ENCODE measurements around the gene SETD5. TPM values are rescaled to one million over a fixed set of nuclear protein-coding genes. Genes with fewer than 3 reads are reported as not detected.
A peak's percentile ranks its signal among the peaks of the same experiment; 100 is the strongest.

Gene SETD5
- total and polyA plus RNA-seq, 2 of the 8 experiments (the other 6 are each of a cell fraction or from before 2014, with no cell fraction given) = 108 to 234 TPM

- TF ChIP-seq POU5F1 (IDR thresholded peaks at IDR 0.05; ENCODE audit: low read depth, low read length) = no peak
- 0 out of 2 replicates have a peak, but pooled peaks have one; percentile 25 for TF ChIP-seq MAFK (IDR thresholded peaks at IDR 0.05; ENCODE audit: low read depth, low read length)
- peak; percentile 76; the same call in 1 of the 2 replicates for TF ChIP-seq GTF2F1 (IDR thresholded peaks at IDR 0.05; ENCODE audit: borderline replicate concordance, low read depth, low read length)
- TF ChIP-seq E2F6 (IDR thresholded peaks at IDR 0.05) = peak; percentile 96
- TF ChIP-seq TAF7 (optimal IDR thresholded peaks at IDR 0.05; ENCODE audit: borderline replicate concordance, low read depth, low read length) = peak; percentile 90
- TF ChIP-seq YY1 (IDR thresholded peaks at IDR 0.05; ENCODE audit: low read depth, low read length) = peak; percentile 74
- peak; percentile 80 for TF ChIP-seq TBP (IDR thresholded peaks at IDR 0.05; ENCODE audit: low read depth, low read length)
- TF ChIP-seq CTBP2 (IDR thresholded peaks at IDR 0.05; ENCODE audit: borderline replicate concordance, insufficient read depth, insufficient read length, low read length) = no peak
Observed at GRCh38 chr3:9362731-9363530, 34.5 kb upstream of the SETD5 start, which contains the start of gene THUMPD3 (continued).

Data from H1 (cell line).